Stomach (tissue), 9 donors: ENCODE results near the gene CKLF. TPM values are rescaled to one million over a fixed set of nuclear protein-coding genes. Genes with fewer than 3 reads are reported as not detected.
A peak's percentile ranks its signal among the peaks of the same experiment; 100 is the strongest.

Experiments used
- DNase-seq, 2 donors: peaks; one replicate each; pipeline versions ENCODE4 v3.0.0 to v3.0.0-alpha.2; 2013 to 2019
- H3K27ac ChIP-seq, 5 donors: fragments of 200-600 bp in 4 of 5; sonication (generic) in 4 of 5; one replicate each; pipeline ENCODE4 v1.5.1; 2013 to 2019; ENCODE audit warnings: mild to moderate bottlenecking in 1 of 5, moderate library complexity in 1 of 5
- H3K27me3 ChIP-seq, 3 donors: fragments of 200-600 bp; sonication (generic); one replicate each; pipeline ENCODE4 v1.5.1; 2017 to 2019; ENCODE audit warnings: mixed run types in 1 of 3
- H3K36me3 ChIP-seq, 4 donors: fragments of 200-600 bp; sonication (generic); 1 replicate in 3 of 4; 2 replicates in 1 of 4; pipeline ENCODE4 v1.5.1; 2016 to 2019
- H3K4me1 ChIP-seq, 4 donors: fragments of 200-600 bp; sonication (generic); one replicate each; pipeline ENCODE4 v1.5.1; 2016 to 2019
- H3K4me3 ChIP-seq, 4 donors: fragments of 200-600 bp; sonication (generic) in 3 of 4; one replicate each; pipeline ENCODE4 v1.5.1; 2016 to 2019; ENCODE audit warnings: mild to moderate bottlenecking in 1 of 4
- H3K9me3 ChIP-seq, 4 donors: fragments of 200-600 bp; sonication (generic); one replicate each; pipeline ENCODE4 v1.5.1; 2016 to 2019
- EP300 ChIP-seq: sonication (generic); formaldehyde crosslinking; IDR thresholded peaks from one replicate; pipeline ENCODE4 v1.6.1; 2017; ENCODE audit warnings: antibody characterized with exemption
- POLR2A ChIP-seq, 4 donors: fragments of 450-650 bp; IDR thresholded peaks; one replicate each; pipeline ENCODE4 v1.6.1; 2016; ENCODE audit warnings: antibody characterized with exemption in 4 of 4, control low read depth in 2 of 4, mild to moderate bottlenecking in 1 of 4, moderate library complexity in 1 of 4
- POLR2AphosphoS5 ChIP-seq, 3 donors: sonication (generic); formaldehyde crosslinking; IDR thresholded peaks; one replicate each; pipeline ENCODE4 v1.6.1; 2016; ENCODE audit warnings: antibody characterized with exemption in 3 of 3
- WGBS, 5 donors: extraction: QIAGEN DNeasy Blood & Tissue Kit in 3 of 5; methylation state at CpG; one replicate each; pipeline versions ENCODE4 v1.1.5 to v1.1.7; 2013 to 2018; 5-methylcytosine and 5-hydroxymethylcytosine counted together
- intact Hi-C: fragments of 100-400 bp; cut with DNase I; formaldehyde crosslinking; loops from one replicate; pipeline ENCODE4 v1.15.1; 2023; ENCODE audit warnings: low total_unique reads
- polyA plus RNA-seq, 3 donors: library from polyadenylated mRNA; stranded (reverse); fragments of 200-250 nt; gene quantifications; one replicate each; pipeline ENCODE4 v1.2.3, GENCODE V29; 2013
- total RNA-seq, 5 donors: library from RNA; depleted of rRNA; stranded (reverse); fragments of >200 nt; gene quantifications; one replicate each; pipeline versions ENCODE4 v1.1.0 to v1.2.3, GENCODE V29; 2014 to 2016
- TF ChIP-seq, protein P1 (sequence below), 7 experiments: fragments of 450-650 bp in 4 of 7; fragments of 200-600 bp in 3 of 7; sonication (generic) in 3 of 7; IDR thresholded peaks; one replicate each; pipeline ENCODE4 v1.5.1; 2016 to 2019; ENCODE audit warnings: antibody characterized with exemption in 7 of 7, control low read depth in 2 of 7, mild to moderate bottlenecking in 1 of 7
- donor health status: healthy with polysubstance abuse.
- donor health status: Bipolar disorder and iron deficiency.
- donor health status: healthy.

Gene CKLF
- total and polyA plus RNA-seq, 8 donors: 4.1 to 35.7 (median 25.2) TPM; not detected in 1

DNA sequence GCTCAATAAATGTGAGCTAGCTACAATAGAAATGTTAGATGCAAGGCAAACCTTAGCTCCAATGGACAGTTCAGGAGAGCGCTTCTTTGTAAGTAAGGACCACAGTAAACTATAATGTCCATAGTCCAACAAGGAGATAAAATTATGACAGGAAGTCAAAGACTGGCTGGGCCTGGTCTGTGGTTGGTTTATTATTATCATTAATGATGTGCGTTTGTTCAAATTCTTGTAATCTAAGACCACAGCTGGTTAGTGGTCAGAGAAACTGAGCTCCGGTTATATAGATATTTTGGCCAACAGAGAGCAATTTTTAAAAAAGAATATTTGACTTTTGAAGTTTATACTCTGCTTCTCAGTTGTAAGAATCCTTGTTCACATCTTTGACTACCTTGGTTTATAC is 22.2 kb downstream of the CKLF start:
- no peak for DNase-seq
- WGBS, 5 donors: 85 to 93% (median 90%) methylated on average over 3 of the region's 3 CpGs
- peaks cover 0 to 17% (median 7%) of the 10 kb centered on the region in 3 donors for H3K27me3 ChIP-seq
- H3K9me3 ChIP-seq: no peaks in the 10 kb centered on the region
- H3K4me1 ChIP-seq: peaks cover 0 to 27% (median 9%) of the 10 kb centered on the region in 4 donors
- TF ChIP-seq, protein P1, sequence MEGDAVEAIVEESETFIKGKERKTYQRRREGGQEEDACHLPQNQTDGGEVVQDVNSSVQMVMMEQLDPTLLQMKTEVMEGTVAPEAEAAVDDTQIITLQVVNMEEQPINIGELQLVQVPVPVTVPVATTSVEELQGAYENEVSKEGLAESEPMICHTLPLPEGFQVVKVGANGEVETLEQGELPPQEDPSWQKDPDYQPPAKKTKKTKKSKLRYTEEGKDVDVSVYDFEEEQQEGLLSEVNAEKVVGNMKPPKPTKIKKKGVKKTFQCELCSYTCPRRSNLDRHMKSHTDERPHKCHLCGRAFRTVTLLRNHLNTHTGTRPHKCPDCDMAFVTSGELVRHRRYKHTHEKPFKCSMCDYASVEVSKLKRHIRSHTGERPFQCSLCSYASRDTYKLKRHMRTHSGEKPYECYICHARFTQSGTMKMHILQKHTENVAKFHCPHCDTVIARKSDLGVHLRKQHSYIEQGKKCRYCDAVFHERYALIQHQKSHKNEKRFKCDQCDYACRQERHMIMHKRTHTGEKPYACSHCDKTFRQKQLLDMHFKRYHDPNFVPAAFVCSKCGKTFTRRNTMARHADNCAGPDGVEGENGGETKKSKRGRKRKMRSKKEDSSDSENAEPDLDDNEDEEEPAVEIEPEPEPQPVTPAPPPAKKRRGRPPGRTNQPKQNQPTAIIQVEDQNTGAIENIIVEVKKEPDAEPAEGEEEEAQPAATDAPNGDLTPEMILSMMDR (IDR thresholded peaks at IDR 0.05): no peak
- TF ChIP-seq EP300: no peak
- no peak for TF ChIP-seq POLR2AphosphoS5 (IDR thresholded peaks at IDR 0.05)
- no peak for TF ChIP-seq POLR2A (IDR thresholded peaks at IDR 0.05)
- no peak overlapping the region for H3K27ac ChIP-seq
- no peaks in the 10 kb centered on the region for H3K36me3 ChIP-seq
- H3K4me3 ChIP-seq: no peak overlapping the region
- intact Hi-C loops: no loop called here

DNA sequence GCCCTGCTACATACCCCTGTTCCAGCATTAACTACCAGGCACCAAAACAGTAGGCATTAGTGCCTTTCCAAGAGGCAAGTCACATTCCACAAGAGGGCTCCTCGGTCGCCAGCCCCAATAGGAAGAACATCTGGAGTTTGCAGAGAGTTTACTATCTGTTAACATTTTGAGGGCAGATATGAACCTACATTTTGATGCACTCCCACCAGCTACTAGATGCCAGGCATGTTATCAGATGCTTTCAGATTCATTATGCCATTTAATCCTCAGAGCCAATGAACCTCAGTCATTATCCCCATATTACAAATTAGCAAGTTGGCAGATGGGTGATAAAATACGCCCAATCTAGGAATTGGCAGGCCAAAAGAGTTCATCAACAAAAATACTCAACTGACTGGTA is 22.7 kb downstream of the CKLF start:
- Histone ChIP-seq H3K27me3 (peaks cover 0 to 22% (median 7%) of the 10 kb centered on the region in 3 donors), H3K9me3 (no peaks in the 10 kb centered on the region), H3K36me3 (no peaks in the 10 kb centered on the region), H3K4me3 (no peak overlapping the region), H3K27ac (no peak overlapping the region), H3K4me1 (peaks cover 0 to 22% (median 9%) of the 10 kb centered on the region in 4 donors)
- intact Hi-C loops: no loop called here
- WGBS, 5 donors: 98 to 100% (median 99%) methylated on average over 3 of the region's 3 CpGs
- TF ChIP-seq, protein P1 (IDR thresholded peaks at IDR 0.05): no peak
- TF ChIP-seq EP300: no peak
- TF ChIP-seq POLR2A (IDR thresholded peaks at IDR 0.05): no peak
- TF ChIP-seq POLR2AphosphoS5 (IDR thresholded peaks at IDR 0.05): no peak
- DNase-seq: no peak

DNA sequence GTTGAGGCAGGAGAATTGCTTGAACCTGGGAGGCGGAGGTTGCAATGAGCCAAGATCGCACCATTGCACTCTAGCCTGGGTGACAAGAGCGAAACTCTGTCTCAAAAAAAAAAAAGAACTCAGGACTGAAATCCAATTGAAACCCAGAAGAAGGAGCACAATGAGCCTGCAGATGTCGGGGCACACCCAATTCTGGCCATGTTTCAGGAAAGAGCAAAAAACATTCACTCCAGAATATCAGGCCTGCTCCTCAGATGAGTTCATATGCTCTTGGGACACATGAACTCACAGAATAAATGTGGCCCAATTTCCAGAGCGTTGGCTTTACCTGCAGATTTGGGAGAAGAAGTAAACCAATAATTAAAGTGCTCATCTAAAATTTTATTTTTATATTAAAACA is 23.9 kb downstream of the CKLF start:
- no peaks in the 10 kb centered on the region for H3K36me3 ChIP-seq
- peaks cover 0 to 24% (median 7%) of the 10 kb centered on the region in 3 donors for H3K27me3 ChIP-seq
- H3K27ac ChIP-seq: no peak overlapping the region
- intact Hi-C loops: no loop called here
- WGBS, 5 donors: 85 to 95% (median 90%) methylated on average over 5 of the region's 5 CpGs
- no peak for DNase-seq
- H3K4me1 ChIP-seq: peaks cover 0 to 17% (median 9%) of the 10 kb centered on the region in 4 donors
- H3K9me3 ChIP-seq: no peaks in the 10 kb centered on the region
- H3K4me3 ChIP-seq: no peak overlapping the region
- TF ChIP-seq, protein P1 (IDR thresholded peaks at IDR 0.05): no peak
- no peak for TF ChIP-seq EP300
- no peak for TF ChIP-seq POLR2A (IDR thresholded peaks at IDR 0.05)
- TF ChIP-seq POLR2AphosphoS5 (IDR thresholded peaks at IDR 0.05): no peak

DNA sequence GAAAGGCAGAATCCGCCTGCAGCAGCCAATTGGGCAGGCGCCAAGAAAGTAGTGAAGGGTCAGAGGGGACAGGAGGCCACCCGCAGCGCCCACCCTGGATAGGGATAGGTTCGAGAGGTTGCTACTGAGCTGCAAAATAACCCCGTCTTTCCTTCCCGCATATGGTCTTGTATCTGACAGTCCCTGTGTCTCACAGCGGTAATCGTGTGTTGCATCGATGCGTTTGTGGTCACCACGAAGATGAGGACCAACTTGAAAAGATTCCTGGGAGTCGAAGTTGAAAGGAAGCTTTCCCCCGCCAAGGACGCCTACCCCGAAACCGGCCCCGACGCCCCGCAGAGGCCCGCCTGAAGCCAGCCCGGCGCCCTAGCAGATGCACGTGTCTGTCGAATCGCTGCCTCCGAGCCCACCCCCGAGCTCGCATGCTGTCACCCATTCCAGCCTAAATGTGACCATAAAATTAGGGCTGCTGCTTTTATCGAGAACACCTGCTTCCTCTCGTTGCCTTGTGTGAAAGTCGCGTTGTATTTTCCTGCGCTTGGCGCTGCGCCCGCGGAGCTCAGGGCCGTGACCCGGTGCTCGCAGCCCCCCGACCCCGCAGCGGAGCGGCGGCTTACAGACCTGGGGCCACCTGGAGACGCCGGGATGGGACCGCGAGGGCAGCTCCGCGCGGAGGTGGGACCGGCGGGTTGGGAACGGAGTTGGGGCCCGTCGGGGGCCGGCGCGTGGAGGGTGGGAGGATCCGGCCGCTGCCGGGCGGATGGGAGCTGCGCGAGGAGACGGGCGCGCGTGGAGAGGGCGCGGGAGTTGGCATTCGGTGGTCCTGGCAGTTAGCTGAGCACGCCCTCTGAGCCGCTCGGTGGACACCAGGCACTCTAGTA is 26.5 kb downstream of the CKLF start, which contains the start of gene CMTM2:
CMTM2 (plus strand) TSS at position 813 of the 881 bp plus-strand sequence. CDS start 145 bp downstream, outside the sequence.
- peak in 1 of 2 donors; percentile 58 for DNase-seq
- 24 to 38% (median 27%) methylated on average over 50 to 77 of the region's 77 CpGs for WGBS, 5 donors

More for the DNA sequence above, 26.5 kb downstream of the CKLF start, which contains the start of gene CMTM2:
- Histone ChIP-seq H3K36me3 (no peaks in the 10 kb centered on the region), H3K4me3 (peak within 1 kb of the TSS; percentile 32 to 46 (median 34)), H3K4me1 (peaks cover 0 to 17% (median 9%) of the 10 kb centered on the region in 4 donors), H3K27me3 (peaks cover 0 to 24% (median 7%) of the 10 kb centered on the region in 3 donors), H3K27ac (no peak within 1 kb of the TSS), H3K9me3 (no peaks in the 10 kb centered on the region)
- TF ChIP-seq POLR2A (IDR thresholded peaks at IDR 0.05) (no peak), POLR2AphosphoS5 (IDR thresholded peaks at IDR 0.05) (no peak), EP300 (no peak)
- TF ChIP-seq, protein P1 (IDR thresholded peaks at IDR 0.05): no peak
- intact Hi-C loops: no loop called here
